ENCODE data around the gene ARHGEF1.

DNA sequence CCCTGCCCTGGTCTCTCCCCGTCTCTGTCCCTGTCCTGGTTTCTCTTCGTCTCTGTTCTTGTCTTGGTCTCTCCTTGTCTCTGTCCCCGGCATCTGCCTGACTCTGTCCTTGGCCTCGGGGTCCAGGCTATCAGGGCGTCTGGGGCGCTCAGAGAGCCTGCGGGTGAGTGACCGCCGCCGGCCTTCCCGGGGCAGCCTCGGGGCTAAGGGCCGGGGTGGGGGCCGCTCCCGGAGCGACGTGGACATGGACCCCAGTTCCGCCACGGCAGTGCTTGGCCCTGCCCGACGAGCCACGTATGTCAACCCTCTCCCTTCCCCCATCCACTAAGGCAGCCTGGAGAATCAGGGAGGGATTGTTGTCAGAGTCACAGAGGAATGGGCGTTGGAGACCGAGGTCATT, 14.8 kb downstream of the ARHGEF1 start:
- TF ChIP-seq, protein P1, sequence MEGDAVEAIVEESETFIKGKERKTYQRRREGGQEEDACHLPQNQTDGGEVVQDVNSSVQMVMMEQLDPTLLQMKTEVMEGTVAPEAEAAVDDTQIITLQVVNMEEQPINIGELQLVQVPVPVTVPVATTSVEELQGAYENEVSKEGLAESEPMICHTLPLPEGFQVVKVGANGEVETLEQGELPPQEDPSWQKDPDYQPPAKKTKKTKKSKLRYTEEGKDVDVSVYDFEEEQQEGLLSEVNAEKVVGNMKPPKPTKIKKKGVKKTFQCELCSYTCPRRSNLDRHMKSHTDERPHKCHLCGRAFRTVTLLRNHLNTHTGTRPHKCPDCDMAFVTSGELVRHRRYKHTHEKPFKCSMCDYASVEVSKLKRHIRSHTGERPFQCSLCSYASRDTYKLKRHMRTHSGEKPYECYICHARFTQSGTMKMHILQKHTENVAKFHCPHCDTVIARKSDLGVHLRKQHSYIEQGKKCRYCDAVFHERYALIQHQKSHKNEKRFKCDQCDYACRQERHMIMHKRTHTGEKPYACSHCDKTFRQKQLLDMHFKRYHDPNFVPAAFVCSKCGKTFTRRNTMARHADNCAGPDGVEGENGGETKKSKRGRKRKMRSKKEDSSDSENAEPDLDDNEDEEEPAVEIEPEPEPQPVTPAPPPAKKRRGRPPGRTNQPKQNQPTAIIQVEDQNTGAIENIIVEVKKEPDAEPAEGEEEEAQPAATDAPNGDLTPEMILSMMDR (IDR thresholded peaks at IDR 0.05): no peak
- TF ChIP-seq ZFX (IDR thresholded peaks at IDR 0.05; ENCODE audit: borderline replicate concordance): no peak
